HepG2 (cell line): Measurements from ENCODE around the gene PDZRN4. TPM values are rescaled to one million over a fixed set of nuclear protein-coding genes. Genes with fewer than 3 reads are reported as not detected.

Experiments
- ATAC-seq: fragments of 200-7000 bp; cut with Tn5 transposase; 3 replicates; pipeline ENCODE4 v1.9.1; 2020; ENCODE audit warnings: mild to moderate bottlenecking, moderate library complexity
- BruUV-seq: library from RNA; stranded (reverse); fragments of 400-500 nt; replicated peaks from 2 replicates; lab custom pipeline; 2021; lab: Mats Ljungman, UMichigan
- CTCF ChIA-PET: fragments of 300-600 bp; formaldehyde crosslinking; extraction: SDS; loops from one replicate; lab custom pipeline; 2021; ENCODE audit warnings: low total read pairs, inconsistent platforms, low intra/inter-chr PET ratio; lab: Yijun Ruan, JAX
- POLR2A ChIA-PET: fragments of 350-600 bp; sonication (Branson Sonifier 250); formaldehyde crosslinking; loops from one replicate; lab custom pipeline; 2020; ENCODE audit warnings: antibody characterized with exemption, inconsistent platforms; lab: Yijun Ruan, JAX
- DNase-seq: peaks from one replicate; pipeline ENCODE4 v3.0.0-alpha.2; 2015; ENCODE audit warnings: low spot score
- FAIRE-seq: peaks from 3 replicates; lab custom pipeline; 2011; peaks lifted over from hg19 to GRCh38; lab: Jason Lieb, UNC
- H2AFZ ChIP-seq: one replicate; pipeline ENCODE4 v1.6.1; 2011; ENCODE audit warnings: low read length, inconsistent platforms
- H3K27ac ChIP-seq: fragments of 300-600 bp; 3 replicates; pipeline ENCODE4 v1.8.0; 2011; ENCODE audit warnings: mixed run types, mild to moderate bottlenecking, mixed read lengths, low read length, inconsistent platforms; ENCODE audit not compliant: insufficient read depth; ENCODE audit errors: extremely low read length
- H3K27me3 ChIP-seq, 2 experiments: fragments of 200-600 bp in 1 of 2; 2 replicates in 1 of 2; 3 replicates in 1 of 2; pipeline versions ENCODE4 v1.6.0 to v1.8.0; 2011; ENCODE audit warnings: low read length in 2 of 2, mild to moderate bottlenecking in 2 of 2, moderate library complexity in 2 of 2, inconsistent platforms in 1 of 2; ENCODE audit not compliant: insufficient read depth in 2 of 2, control insufficient read depth in 1 of 2
- H3K36me3 ChIP-seq, 2 experiments: fragments of 200-600 bp in 1 of 2; replicated peaks in 1 of 2; 2 replicates in 1 of 2; 3 replicates in 1 of 2; pipeline versions ENCODE4 v1.5.1 to v1.8.0; 2011; ENCODE audit warnings: low read length in 2 of 2, inconsistent platforms in 1 of 2; ENCODE audit not compliant: insufficient read depth in 2 of 2, control insufficient read depth in 1 of 2
- H3K4me1 ChIP-seq: 2 replicates; pipeline ENCODE4 v1.5.1; 2012; ENCODE audit warnings: low read length, inconsistent platforms; ENCODE audit not compliant: insufficient read depth
- H3K4me2 ChIP-seq: 2 replicates; pipeline ENCODE4 v1.6.0; 2011; ENCODE audit warnings: low read depth, low read length, inconsistent platforms
- H3K4me3 ChIP-seq, 3 experiments: fragments of 200-600 bp in 1 of 3; sonication (generic), shearing (Covaris generic) in 1 of 3; replicated peaks in 1 of 3; 2 replicates each; pipeline ENCODE4 v1.5.1; 2011 to 2016; ENCODE audit warnings: low read length in 3 of 3, inconsistent platforms in 2 of 3, low read depth in 2 of 3, mild to moderate bottlenecking in 2 of 3, control low read depth in 1 of 3, mixed read lengths in 1 of 3; ENCODE audit not compliant: insufficient read depth in 1 of 3
- H3K79me2 ChIP-seq: one replicate; pipeline ENCODE4 v1.6.1; 2011; ENCODE audit warnings: low read length, inconsistent platforms; ENCODE audit not compliant: insufficient read depth
- H3K9ac ChIP-seq: 2 replicates; pipeline ENCODE4 v1.6.0; 2011; ENCODE audit warnings: mild to moderate bottlenecking, low read depth, low read length, inconsistent platforms; ENCODE audit not compliant: insufficient read depth
- H3K9me3 ChIP-seq: 2 replicates; pipeline ENCODE4 v1.5.1; 2012; ENCODE audit warnings: mild to moderate bottlenecking, low read length
- H4K20me1 ChIP-seq: 2 replicates; pipeline ENCODE4 v1.6.0; 2011; ENCODE audit warnings: inconsistent platforms, mild to moderate bottlenecking, low read length, moderate library complexity; ENCODE audit not compliant: insufficient read depth
- ASH2L ChIP-seq: fragments of 300-600, 200-600 bp; sonication (generic); IDR thresholded peaks from 2 replicates; pipeline ENCODE4 v1.7.0; 2017; ENCODE audit warnings: low read depth, mild to moderate bottlenecking, moderate library complexity, mixed read lengths, low read length; ENCODE audit not compliant: insufficient read length
- BRCA1 ChIP-seq: sonication (generic); formaldehyde crosslinking; IDR thresholded peaks from 2 replicates; pipeline ENCODE4 v1.4.0; 2020; ENCODE audit warnings: missing genetic modification reagents
- DNMT3B ChIP-seq: conservative IDR thresholded peaks from 2 replicates; pipeline ENCODE4 v1.6.1; 2016; ENCODE audit warnings: missing biosample characterization, control low read depth
- HMG20A ChIP-seq: IDR thresholded peaks from 2 replicates; pipeline ENCODE4 v1.6.1; 2016; ENCODE audit warnings: borderline replicate concordance
- HNF4A ChIP-seq: sonication (generic); formaldehyde crosslinking; IDR thresholded peaks from 2 replicates; pipeline ENCODE4 v1.4.0; 2020; ENCODE audit warnings: missing genetic modification reagents
- HNRNPK ChIP-seq: fragments of 200-400 bp; formaldehyde crosslinking; IDR thresholded peaks from 2 replicates; pipeline ENCODE4 v1.6.1; 2018; ENCODE audit warnings: low read length, low read depth, moderate library complexity, mild to moderate bottlenecking; ENCODE audit not compliant: poor library complexity, severe bottlenecking
- KDM3A ChIP-seq: IDR thresholded peaks from 2 replicates; pipeline ENCODE4 v1.6.1; 2018; ENCODE audit warnings: low read depth, missing compliant biosample characterization
- MAFF ChIP-seq: IDR thresholded peaks from 2 replicates; pipeline ENCODE4 v1.6.1; 2011; ENCODE audit warnings: low read depth, low read length, improper control_type of control experiment
- NCOR1 ChIP-seq: fragments of 200-600 bp; sonication (generic); IDR thresholded peaks from 2 replicates; pipeline ENCODE4 v1.7.0; 2017; ENCODE audit warnings: antibody characterized with exemption, low read length, borderline replicate concordance
- RBAK ChIP-seq: sonication (generic); formaldehyde crosslinking; IDR thresholded peaks from 2 replicates; pipeline ENCODE4 v1.5.1; 2020; ENCODE audit warnings: mild to moderate bottlenecking, missing genetic modification reagents
- REL ChIP-seq: sonication (generic); formaldehyde crosslinking; conservative IDR thresholded peaks from 2 replicates; pipeline ENCODE4 v1.8.0; 2022; ENCODE audit warnings: mild to moderate bottlenecking, missing genetic modification reagents, moderate library complexity
- TGIF2 ChIP-seq: IDR thresholded peaks from 2 replicates; pipeline ENCODE4 v1.6.1; 2016; ENCODE audit warnings: control low read depth, missing compliant biosample characterization
- ZC3H4 ChIP-seq: sonication (generic); formaldehyde crosslinking; IDR thresholded peaks from 2 replicates; pipeline ENCODE4 v1.4.0; 2020; ENCODE audit warnings: missing genetic modification reagents, borderline replicate concordance
- ZNF225 ChIP-seq: sonication (generic); formaldehyde crosslinking; IDR thresholded peaks from 2 replicates; pipeline ENCODE4 v1.4.0; 2020; ENCODE audit warnings: mild to moderate bottlenecking, missing genetic modification reagents
- ZNF614 ChIP-seq: IDR thresholded peaks from 2 replicates; pipeline ENCODE4 v1.6.1; 2018; ENCODE audit warnings: missing biosample characterization, missing genetic modification reagents, inconsistent platforms, borderline replicate concordance
- WGBS: methylation state at CpG from one replicate; pipeline ENCODE4 v1.1.6; 2017; ENCODE audit warnings: low lambda C conversion rate; 5-methylcytosine and 5-hydroxymethylcytosine counted together
- in situ Hi-C: cut with HindIII; loops from 2 replicates; pipeline ENCODE4 v1.10.0; 2017; ENCODE audit warnings: low pct_unique_long_range_greater_than_20kb; ENCODE audit not compliant: extremely low pct_ligation_motif_present
- intact Hi-C: fragments of 100-400 bp; cut with micrococcal nuclease; formaldehyde crosslinking; loops from one replicate; pipeline ENCODE4 v1.10.0; 2022; ENCODE audit not compliant: unreplicated experiment
- polyA plus RNA-seq, 8 experiments: library from polyadenylated mRNA; depleted of rRNA in 3 of 8; stranded (reverse) in 7 of 8; unstranded in 1 of 8; fragments of >200 nt; fragmentation: Illumina TruSeq in 4 of 8; extraction: Trizol in 4 of 8; gene quantifications; 2 replicates each; pipeline versions ENCODE4 v1.2.1 to v1.2.3, GENCODE V29; 2011 to 2016; ENCODE audit warnings: low read depth in 4 of 8, missing spikeins in 1 of 8, mixed read lengths in 1 of 8; ENCODE audit not compliant: insufficient read depth in 1 of 8
- total RNA-seq, 5 experiments: library from RNA; depleted of rRNA; stranded (reverse); fragments of >200 nt; fragmentation: Illumina TruSeq; extraction: Trizol; gene quantifications; 2 replicates each; pipeline ENCODE4 v1.2.3, GENCODE V29; 2016; ENCODE audit warnings: low read depth in 1 of 5

Gene PDZRN4
- total and polyA plus RNA-seq, 2 of the 13 experiments (the other 11 are each of a cell fraction or from before 2014, with no cell fraction given): not detected

GRCh38 chr12:41248391-41248790 is 60.3 kb downstream of the PDZRN4 start:
- Histone ChIP-seq H4K20me1 (no peaks in the 10 kb centered on the region), H2AFZ (no peak overlapping the region), H3K9me3 (no peaks in the 10 kb centered on the region), H3K36me3 (no peaks in the 10 kb centered on the region), H3K79me2 (no peaks in the 10 kb centered on the region), H3K4me3 (no peak overlapping the region), H3K27ac (no peak overlapping the region), H3K9ac (no peak overlapping the region), H3K4me2 (no peak overlapping the region), H3K4me1 (no peaks in the 10 kb centered on the region), H3K27me3 (no peaks in the 10 kb centered on the region)
- POLR2A ChIA-PET: no interaction called here
- intact Hi-C loops (no loop called here), in situ Hi-C loops (no loop called here)
- no peak for FAIRE-seq
- ATAC-seq: no peak
- CTCF ChIA-PET: no interaction called here
- no TSS peak for BruUV-seq
- 31% methylated on average over 2 of the region's 2 CpGs for WGBS
- TF ChIP-seq NCOR1 (no peak), HNF4A (no peak), RBAK (no peak), BRCA1 (CRISPR knock-in tag) (no peak), DNMT3B (CRISPR knock-in tag) (no peak)
- no peak for DNase-seq

- Histone ChIP-seq H3K27me3 (no peaks in the 10 kb centered on the region), H2AFZ (no peak overlapping the region), H3K4me3 (no peak overlapping the region), H3K4me1 (no peaks in the 10 kb centered on the region), H3K36me3 (no peaks in the 10 kb centered on the region), H3K79me2 (no peaks in the 10 kb centered on the region), H3K27ac (no peak overlapping the region), H3K4me2 (no peak overlapping the region), H3K9me3 (no peaks in the 10 kb centered on the region), H3K9ac (no peak overlapping the region), H4K20me1 (no peaks in the 10 kb centered on the region)
- WGBS: 0% methylated on average over 2 of the region's 2 CpGs
- no peak for FAIRE-seq
- no peak for ATAC-seq
- ChIA-PET POLR2A (no interaction called here), CTCF (no interaction called here)
- intact Hi-C loops (no loop called here), in situ Hi-C loops (no loop called here)
- BruUV-seq: no TSS peak
- DNase-seq: no peak
- TF ChIP-seq ZNF225 (CRISPR knock-in tag) (no peak), ASH2L (no peak), TGIF2 (CRISPR knock-in tag) (no peak), REL (no peak), ZC3H4 (CRISPR knock-in tag) (no peak), KDM3A (CRISPR knock-in tag) (no peak), ZNF614 (no peak), HMG20A (CRISPR knock-in tag) (no peak), HNRNPK (no peak), MAFF (no peak)
These were observed 62.6 kb downstream of the PDZRN4 start for GRCh38 chr12:41250748-41251147.
